Heart left ventricle (tissue), 13 donors: Measurements from ENCODE around the gene ADAMTSL5.

Source experiments
- CTCF ChIP-seq, 12 donors: fragments of 200-600 bp; sonication (generic) in 4 of 12; IDR thresholded peaks; one replicate each; pipeline versions ENCODE4 v1.5.0 to v1.8.0; 2018 to 2022; ENCODE audit warnings: antibody characterized with exemption in 12 of 12, mild to moderate bottlenecking in 5 of 12
- POLR2A ChIP-seq, 2 donors: fragments of 450-650 bp; IDR thresholded peaks; one replicate each; pipeline ENCODE4 v1.6.1; 2017; ENCODE audit warnings: antibody characterized with exemption in 2 of 2, mild to moderate bottlenecking in 2 of 2, moderate library complexity in 2 of 2
- donor health status: ischemic (EF 13 %, LVEDD 7.1; RV severe dilation, severe dysfunction).
- donor health status: DM: no; HTN: yes; CAD: no.
- donor health status: DM: no; HTN: no; CAD: no.
- donor health status: ischemic (EF 25% LVEDD 6.9; RV normal size, moderate dysfunction).
- donor health status: ischemic (EF 25% LVEDD 5.7; RV mildly dilated, moderate dysfunction).
- donor health status: ischemic (EF 35%, LVEDD 5.7; RV mildly dilated, moderate dysfunction).
- donor health status: nonischemic (EF 11% LVEDD 7.7; RV severe dilation, severe dysfunction).
- donor health status: DM: yes; HTN: yes; CAD: no.
- donor health status: PGD.
- donor health status: ischemic (EF 29% LVEDD 5.4; RV normal size, mild dysfunction).
- donor health status: nonischemic (EF 23%, LVEDD 6.1; RV moderate dilation, normal function).

GRCh38 chr19:1529430-1529816 is 16.6 kb upstream of the ADAMTSL5 start:
- TF ChIP-seq POLR2A (IDR thresholded peaks at IDR 0.05) (no peak), CTCF (IDR thresholded peaks at IDR 0.05) (no peak)
